ENCODE results near the gene CNTN4.

- TF ChIP-seq CTCF (IDR thresholded peaks at IDR 0.05) (no peak), ZNF232 (CRISPR knock-in tag; IDR thresholded peaks at IDR 0.05) (no peak), GABPB1 (CRISPR knock-in tag; IDR thresholded peaks at IDR 0.05) (no peak), NR3C1 (CRISPR knock-in tag; conservative IDR thresholded peaks at IDR 0.05; ENCODE audit: low read depth) (no peak), USF2 (CRISPR knock-in tag; IDR thresholded peaks at IDR 0.05) (no peak), IRF2 (CRISPR knock-in tag; IDR thresholded peaks at IDR 0.05; ENCODE audit: borderline replicate concordance, low read depth) (no peak), TEAD1 (CRISPR knock-in tag; IDR thresholded peaks at IDR 0.05) (no peak)
Observed at GRCh38 chr3:2701471-2701870, 602.8 kb downstream of the CNTN4 start.
